Mesodermal cell (in vitro differentiated cells): ENCODE measurements around the gene MMRN1.
"Not testable (repeated sequence)": the region's sequence is repeated elsewhere in the genome, so short reads cannot be mapped to it uniquely, and the experiment has no call there.

Source experiments
- H3K27ac ChIP-seq: 2 replicates; pipeline ENCODE4 v1.7.0; 2013; ENCODE audit warnings: mild to moderate bottlenecking, low read depth, low read length, moderate library complexity; ENCODE audit not compliant: severe bottlenecking
- H3K36me3 ChIP-seq: 2 replicates; pipeline ENCODE4 v1.7.1; 2013; ENCODE audit warnings: mild to moderate bottlenecking, low read length, moderate library complexity; ENCODE audit not compliant: control insufficient read depth, insufficient read depth
- H3K4me1 ChIP-seq: one replicate; pipeline ENCODE4 v1.7.1; 2013; ENCODE audit warnings: mild to moderate bottlenecking, low read length; ENCODE audit not compliant: insufficient read depth, control insufficient read depth, poor library complexity, severe bottlenecking
- H3K4me3 ChIP-seq: 2 replicates; pipeline ENCODE4 v1.7.0; 2013; ENCODE audit warnings: low read length, control low read depth, mild to moderate bottlenecking; ENCODE audit not compliant: insufficient read depth, poor library complexity, severe bottlenecking; ENCODE audit errors: extremely low read depth
- H3K9me3 ChIP-seq: 2 replicates; pipeline ENCODE4 v1.7.1; 2013; ENCODE audit warnings: mild to moderate bottlenecking, low read length, moderate library complexity; ENCODE audit not compliant: control insufficient read depth
- WGBS, 2 experiments: methylation state at CpG; one replicate each; pipeline ENCODE4 v1.1.5; 2013; ENCODE audit warnings: missing lambda C conversion rate in 2 of 2; ENCODE audit not compliant: insufficient coverage in 2 of 2; 5-methylcytosine and 5-hydroxymethylcytosine counted together

The MMRN1 gene

GRCh38 chr4:89879215-89879614 lies 15.4 kb upstream of the MMRN1 start:
- WGBS, 2 experiments: 29 to 77% methylated on average over 1 to 3 of the region's 4 CpGs
- no peaks in the 10 kb centered on the region for H3K4me1 ChIP-seq
- no peaks in the 10 kb centered on the region for H3K9me3 ChIP-seq
- H3K36me3 ChIP-seq: no peaks in the 10 kb centered on the region
- H3K4me3 ChIP-seq: no peak overlapping the region
- no peak overlapping the region for H3K27ac ChIP-seq

- Histone ChIP-seq H3K4me3 (no peak overlapping the region), H3K9me3 (no peaks in the 10 kb centered on the region), H3K4me1 (no peaks in the 10 kb centered on the region), H3K27ac (no peak overlapping the region), H3K36me3 (no peaks in the 10 kb centered on the region)
- 79 to 92% methylated on average over 6 to 8 of the region's 9 CpGs for WGBS, 2 experiments
Measured at GRCh38 chr4:89889289-89889688, 5.4 kb upstream of the MMRN1 start.

GRCh38 chr4:89897867-89898266 lies 3.2 kb downstream of the MMRN1 start:
- Histone ChIP-seq H3K36me3 (no peaks in the 10 kb centered on the region), H3K9me3 (no peaks in the 10 kb centered on the region)
- no CpG with 5 or more reads among the region's 1 CpG for WGBS, 2 experiments

GRCh38 chr4:89898304-89898716 lies 3.7 kb downstream of the MMRN1 start:
- no peak overlapping the region for H3K4me3 ChIP-seq
- no peak overlapping the region for H3K27ac ChIP-seq
- WGBS, 2 experiments: 70 to 75% methylated on average over 1 to 2 of the region's 5 CpGs
- H3K9me3 ChIP-seq: no peaks in the 10 kb centered on the region
- no peaks in the 10 kb centered on the region for H3K4me1 ChIP-seq
- no peaks in the 10 kb centered on the region for H3K36me3 ChIP-seq

More at GRCh38 chr4:89897867-89898266, 3.2 kb downstream of the MMRN1 start:
- no peaks in the 10 kb centered on the region for H3K4me1 ChIP-seq
- no peak overlapping the region for H3K4me3 ChIP-seq
- no peak overlapping the region for H3K27ac ChIP-seq

- Histone ChIP-seq H3K27ac (no peak overlapping the region), H3K4me3 (no peak overlapping the region), H3K9me3 (no peaks in the 10 kb centered on the region), H3K36me3 (no peaks in the 10 kb centered on the region), H3K4me1 (no peaks in the 10 kb centered on the region)
Measured at GRCh38 chr4:89899152-89899551, 4.5 kb downstream of the MMRN1 start.

- Histone ChIP-seq H3K4me1 (no peaks in the 10 kb centered on the region), H3K36me3 (no peaks in the 10 kb centered on the region), H3K4me3 (no peak overlapping the region), H3K27ac (no peak overlapping the region), H3K9me3 (no peaks in the 10 kb centered on the region)
- no CpG with 5 or more reads among the region's 1 CpG for WGBS, 2 experiments
Measured at GRCh38 chr4:89899854-89900253, 5.2 kb downstream of the MMRN1 start.

GRCh38 chr4:89901808-89902431 lies 7.3 kb downstream of the MMRN1 start:
- H3K27ac ChIP-seq, H3K4me3 ChIP-seq, H3K4me1 ChIP-seq, H3K9me3 ChIP-seq, H3K36me3 ChIP-seq: not testable (repeated sequence)
- WGBS, 2 experiments: 0% methylated on average over 2 of the region's 7 CpGs; no CpG with 5 or more reads in 1 of the 2 experiments

GRCh38 chr4:89904524-89904923 lies 9.9 kb downstream of the MMRN1 start:
- no CpG with 5 or more reads among the region's 3 CpGs for WGBS, 2 experiments
- H3K4me3 ChIP-seq: no peak overlapping the region
- no peak overlapping the region for H3K27ac ChIP-seq
- H3K4me1 ChIP-seq: no peaks in the 10 kb centered on the region
- no peaks in the 10 kb centered on the region for H3K36me3 ChIP-seq
- H3K9me3 ChIP-seq: no peaks in the 10 kb centered on the region

GRCh38 chr4:89906316-89906715 lies 11.7 kb downstream of the MMRN1 start:
- no peaks in the 10 kb centered on the region for H3K9me3 ChIP-seq
- H3K4me1 ChIP-seq: no peaks in the 10 kb centered on the region
- no peak overlapping the region for H3K4me3 ChIP-seq
- H3K36me3 ChIP-seq: no peaks in the 10 kb centered on the region
- peak overlapping the region; percentile 26 for H3K27ac ChIP-seq

- H3K9me3 ChIP-seq: no peaks in the 10 kb centered on the region
- H3K36me3 ChIP-seq: no peaks in the 10 kb centered on the region
- H3K4me1 ChIP-seq: no peaks in the 10 kb centered on the region
- no peak overlapping the region for H3K4me3 ChIP-seq
- peak overlapping the region; percentile 26 for H3K27ac ChIP-seq
- no CpG with 5 or more reads among the region's 1 CpG for WGBS, 2 experiments
Measured at GRCh38 chr4:89906777-89907521, 12.3 kb downstream of the MMRN1 start.

- H3K27ac ChIP-seq: no peak overlapping the region
- no peaks in the 10 kb centered on the region for H3K36me3 ChIP-seq
- H3K4me3 ChIP-seq: no peak overlapping the region
- 57 to 100% methylated on average over 1 of the region's 1 CpG for WGBS, 2 experiments
- no peaks in the 10 kb centered on the region for H3K4me1 ChIP-seq
- no peaks in the 10 kb centered on the region for H3K9me3 ChIP-seq
Measured at GRCh38 chr4:89909889-89910288, 15.2 kb downstream of the MMRN1 start.
